RWPE2 (cell line): ENCODE measurements around the gene CATSPER3.

Experiments used
- ATAC-seq: fragments of 200-7000 bp; cut with Tn5 transposase; 3 replicates; pipeline ENCODE4 v1.9.1; 2021; ENCODE audit warnings: low read depth
- DNase-seq: peaks from one replicate; pipeline ENCODE4 v3.0.0-alpha.2; 2020; ENCODE audit warnings: low spot score
- H3K27ac ChIP-seq: fragments of 450-650 bp; 2 replicates; pipeline ENCODE4 v1.5.1; 2017; ENCODE audit warnings: mild to moderate bottlenecking; ENCODE audit not compliant: poor library complexity, severe bottlenecking
- H3K27me3 ChIP-seq: fragments of 250-450 bp; sonication (Bioruptor Pico); 2 replicates; pipeline ENCODE4 v1.5.1; 2021; ENCODE audit warnings: mild to moderate bottlenecking, moderate library complexity; ENCODE audit not compliant: insufficient read depth, poor library complexity, severe bottlenecking
- H3K36me3 ChIP-seq: fragments of 250-450 bp; sonication (Bioruptor Pico); 2 replicates; pipeline ENCODE4 v1.5.1; 2020; ENCODE audit warnings: low read depth, mild to moderate bottlenecking, moderate library complexity
- H3K4me1 ChIP-seq: fragments of 250-450 bp; sonication (Bioruptor Pico); 2 replicates; pipeline ENCODE4 v1.5.1; 2021; ENCODE audit warnings: mild to moderate bottlenecking, moderate library complexity; ENCODE audit not compliant: insufficient read depth, poor library complexity, severe bottlenecking
- H3K4me3 ChIP-seq: fragments of 250-450 bp; sonication (Bioruptor Pico); 2 replicates; pipeline ENCODE4 v1.5.1; 2021; ENCODE audit warnings: mild to moderate bottlenecking, moderate library complexity; ENCODE audit not compliant: severe bottlenecking
- H3K9me3 ChIP-seq: fragments of 250-450 bp; sonication (Bioruptor Pico); 2 replicates; pipeline ENCODE4 v1.5.1; 2021; ENCODE audit warnings: mild to moderate bottlenecking, moderate library complexity; ENCODE audit not compliant: severe bottlenecking
- TF ChIP-seq, protein P1 (sequence below): fragments of 450-650 bp; IDR thresholded peaks from one replicate; pipeline ENCODE4 v1.5.1; 2017; ENCODE audit warnings: mild to moderate bottlenecking, moderate library complexity; ENCODE audit not compliant: poor library complexity, severe bottlenecking

Gene CATSPER3

DNA sequence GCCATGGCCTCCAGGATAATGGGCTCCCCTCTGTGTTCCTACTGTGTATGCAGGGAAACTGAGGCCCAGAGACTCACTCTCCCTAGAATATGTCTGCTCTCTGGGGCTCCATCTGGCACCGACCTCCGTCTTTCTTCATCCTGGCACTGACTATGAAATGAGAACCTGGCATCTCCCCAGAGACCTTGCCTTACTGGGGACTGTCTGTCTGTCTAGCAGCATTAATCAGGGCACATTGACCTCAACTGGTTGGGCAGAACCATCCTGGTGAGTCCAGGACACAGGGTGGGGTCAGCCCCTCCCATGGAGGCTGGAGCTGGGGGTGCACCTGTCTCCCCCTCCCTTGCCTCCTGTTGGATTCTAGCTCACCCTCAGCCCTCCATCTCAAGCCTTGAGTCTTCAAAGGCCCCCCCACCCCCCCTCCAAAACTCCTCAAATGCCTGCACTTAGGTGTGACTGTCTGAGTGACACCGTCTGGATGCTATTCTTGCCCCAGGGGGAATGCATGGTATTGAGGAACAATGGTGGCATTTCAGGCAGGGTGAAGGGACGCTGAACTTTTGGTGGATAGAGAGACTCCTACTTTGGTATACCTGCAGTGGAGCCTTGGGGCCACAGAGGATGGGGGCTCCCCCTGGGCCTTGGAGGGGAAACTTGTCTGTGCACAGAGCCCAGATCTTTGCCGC lies 79.1 kb downstream of the CATSPER3 start:
- ATAC-seq = no peak
- TF ChIP-seq, protein P1, sequence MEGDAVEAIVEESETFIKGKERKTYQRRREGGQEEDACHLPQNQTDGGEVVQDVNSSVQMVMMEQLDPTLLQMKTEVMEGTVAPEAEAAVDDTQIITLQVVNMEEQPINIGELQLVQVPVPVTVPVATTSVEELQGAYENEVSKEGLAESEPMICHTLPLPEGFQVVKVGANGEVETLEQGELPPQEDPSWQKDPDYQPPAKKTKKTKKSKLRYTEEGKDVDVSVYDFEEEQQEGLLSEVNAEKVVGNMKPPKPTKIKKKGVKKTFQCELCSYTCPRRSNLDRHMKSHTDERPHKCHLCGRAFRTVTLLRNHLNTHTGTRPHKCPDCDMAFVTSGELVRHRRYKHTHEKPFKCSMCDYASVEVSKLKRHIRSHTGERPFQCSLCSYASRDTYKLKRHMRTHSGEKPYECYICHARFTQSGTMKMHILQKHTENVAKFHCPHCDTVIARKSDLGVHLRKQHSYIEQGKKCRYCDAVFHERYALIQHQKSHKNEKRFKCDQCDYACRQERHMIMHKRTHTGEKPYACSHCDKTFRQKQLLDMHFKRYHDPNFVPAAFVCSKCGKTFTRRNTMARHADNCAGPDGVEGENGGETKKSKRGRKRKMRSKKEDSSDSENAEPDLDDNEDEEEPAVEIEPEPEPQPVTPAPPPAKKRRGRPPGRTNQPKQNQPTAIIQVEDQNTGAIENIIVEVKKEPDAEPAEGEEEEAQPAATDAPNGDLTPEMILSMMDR = no peak

DNA sequence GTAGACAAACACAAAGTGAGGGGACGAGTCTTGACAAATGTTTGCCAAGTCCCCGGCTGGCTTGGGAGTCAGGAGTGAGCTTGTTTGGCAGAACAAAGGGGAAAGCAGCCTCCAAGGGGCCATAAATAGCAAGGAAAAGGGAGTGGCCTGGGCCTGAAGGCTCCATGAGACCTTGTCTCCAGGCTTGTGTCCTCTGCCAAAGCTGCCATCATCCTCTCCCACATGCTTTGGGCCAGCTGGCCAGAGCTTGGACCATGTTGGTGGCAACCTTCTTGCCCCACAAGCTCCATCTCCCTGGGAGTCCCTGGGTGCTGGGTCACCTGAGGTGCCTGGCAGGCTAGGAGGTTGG lies 79.6 kb downstream of the CATSPER3 start:
- ATAC-seq (no peak), DNase-seq (no peak)
- no peak overlapping the region for H3K4me3 ChIP-seq
- H3K27me3 ChIP-seq = no peaks in the 10 kb centered on the region
- H3K36me3 ChIP-seq = no peaks in the 10 kb centered on the region
- no peaks in the 10 kb centered on the region for H3K4me1 ChIP-seq
- TF ChIP-seq, protein P1 = no peak
- H3K9me3 ChIP-seq = no peaks in the 10 kb centered on the region
- H3K27ac ChIP-seq = no peak overlapping the region

More for the DNA sequence above, 79.1 kb downstream of the CATSPER3 start:
- Histone ChIP-seq H3K27me3 (no peaks in the 10 kb centered on the region), H3K9me3 (no peaks in the 10 kb centered on the region), H3K4me1 (no peaks in the 10 kb centered on the region), H3K27ac (no peak overlapping the region), H3K36me3 (no peaks in the 10 kb centered on the region), H3K4me3 (no peak overlapping the region)
- DNase-seq = no peak

DNA sequence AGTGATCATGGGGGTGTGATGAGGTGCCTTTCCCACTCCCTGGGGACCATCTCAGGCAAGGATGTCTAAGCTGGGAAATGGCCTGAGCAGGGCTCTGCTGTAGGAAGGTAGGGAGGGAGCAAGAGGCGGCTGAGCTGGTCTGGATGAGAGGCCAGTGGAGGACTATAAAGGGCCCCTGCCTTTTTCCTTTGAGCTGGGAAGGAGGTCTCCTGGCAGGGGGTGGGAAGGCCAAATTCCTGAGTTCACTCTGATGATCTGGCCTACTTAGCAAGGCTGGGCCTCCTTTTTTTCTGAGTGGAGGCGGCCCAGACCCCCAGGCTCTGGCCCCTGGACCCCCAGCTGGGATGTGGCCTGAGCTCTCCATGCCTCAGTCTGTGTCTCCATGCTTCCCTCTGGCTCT lies 80.6 kb downstream of the CATSPER3 start:
- H3K4me1 ChIP-seq = no peaks in the 10 kb centered on the region
- H3K36me3 ChIP-seq = no peaks in the 10 kb centered on the region
- TF ChIP-seq, protein P1 = no peak
- H3K27me3 ChIP-seq = no peaks in the 10 kb centered on the region
- H3K9me3 ChIP-seq = no peaks in the 10 kb centered on the region
- H3K27ac ChIP-seq = no peak overlapping the region
- ATAC-seq = no peak
- no peak overlapping the region for H3K4me3 ChIP-seq
- DNase-seq = no peak

DNA sequence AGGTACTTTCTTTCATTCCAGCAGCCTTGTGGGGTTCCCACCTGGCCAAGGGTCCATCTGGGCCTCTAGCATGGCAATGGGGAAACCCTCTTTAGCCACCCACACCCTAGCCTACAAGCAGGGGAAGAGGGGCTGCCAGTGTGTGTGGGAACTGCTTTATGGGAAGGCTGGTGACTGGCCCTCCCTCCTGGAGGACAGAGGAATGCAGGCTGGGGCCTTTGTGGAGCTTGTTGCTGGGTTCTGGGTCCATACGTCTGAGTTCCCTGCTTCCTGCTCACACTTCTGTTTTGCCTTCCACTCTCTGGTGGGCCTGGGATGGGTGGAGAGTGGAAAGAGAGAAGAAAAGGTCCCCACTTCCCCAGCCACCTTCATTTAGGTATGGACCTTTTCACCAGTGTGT lies 81.2 kb downstream of the CATSPER3 start:
- Histone ChIP-seq H3K36me3 (no peaks in the 10 kb centered on the region), H3K27ac (no peak overlapping the region), H3K9me3 (no peaks in the 10 kb centered on the region), H3K4me3 (no peak overlapping the region), H3K27me3 (no peaks in the 10 kb centered on the region), H3K4me1 (no peaks in the 10 kb centered on the region)
- TF ChIP-seq, protein P1 = no peak
- DNase-seq (no peak), ATAC-seq (no peak)

DNA sequence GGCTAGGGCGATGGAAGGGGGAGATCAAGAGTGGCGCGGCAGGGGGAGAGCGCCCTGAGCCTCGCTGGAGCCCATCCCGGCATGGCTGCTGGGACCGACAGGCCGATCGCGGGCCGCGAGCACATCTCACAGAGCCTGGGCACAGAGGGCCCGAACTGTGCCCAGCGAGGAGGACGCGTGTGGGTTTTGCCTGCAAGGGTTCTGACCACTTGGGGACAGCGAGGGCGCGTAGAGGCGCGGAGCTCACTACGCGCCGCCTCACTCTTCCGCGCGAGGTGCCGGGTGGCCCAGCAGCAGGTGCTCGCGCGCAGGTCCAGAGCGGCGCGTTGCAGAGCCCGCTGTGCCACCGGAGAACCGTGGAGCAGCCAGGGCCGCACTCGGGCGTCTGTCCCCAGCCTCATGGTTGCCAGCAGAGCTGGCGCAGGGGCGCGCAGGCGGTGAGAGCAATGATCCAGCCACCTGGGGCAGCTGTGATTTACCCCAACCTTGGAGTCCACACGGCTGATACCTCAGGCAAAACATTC lies 82.6 kb downstream of the CATSPER3 start:
- Histone ChIP-seq H3K4me3 (no peak overlapping the region), H3K27me3 (no peaks in the 10 kb centered on the region), H3K27ac (no peak overlapping the region), H3K36me3 (no peaks in the 10 kb centered on the region), H3K4me1 (no peaks in the 10 kb centered on the region), H3K9me3 (no peaks in the 10 kb centered on the region)
- DNase-seq = no peak
- ATAC-seq = no peak
- TF ChIP-seq, protein P1 = no peak
